Colonic mucosa (tissue), 4 donors: ENCODE data around the gene GARIN6. TPM values are rescaled to one million over a fixed set of nuclear protein-coding genes. Genes with fewer than 3 reads are reported as not detected.

ENCODE experiments used
- DNase-seq: peaks from one replicate; pipeline ENCODE4 v3.0.0-alpha.2; 2020
- H3K27ac ChIP-seq: fragments of 200-600 bp; one replicate; pipeline ENCODE4 v1.8.0; 2021
- H3K27me3 ChIP-seq: fragments of 200-600 bp; one replicate; pipeline ENCODE4 v1.8.0; 2021
- H3K36me3 ChIP-seq: fragments of 200-600 bp; one replicate; pipeline ENCODE4 v1.8.0; 2021
- H3K4me1 ChIP-seq: fragments of 200-600 bp; one replicate; pipeline ENCODE4 v1.8.0; 2021; ENCODE audit warnings: mild to moderate bottlenecking
- H3K4me3 ChIP-seq: fragments of 200-600 bp; one replicate; pipeline ENCODE4 v1.8.0; 2021
- H3K9ac ChIP-seq, 2 donors: one replicate each; pipeline ENCODE4 v1.7.0; 2013; ENCODE audit warnings: control low read depth in 2 of 2, low read depth in 2 of 2, low read length in 2 of 2
- H3K9me3 ChIP-seq: fragments of 200-600 bp; one replicate; pipeline ENCODE4 v1.8.0; 2021
- CTCF ChIP-seq: fragments of 200-600 bp; IDR thresholded peaks from one replicate; pipeline ENCODE4 v1.8.0; 2022; ENCODE audit warnings: antibody characterized with exemption, mild to moderate bottlenecking
- intact Hi-C: fragments of 100-400 bp; cut with DNase I; formaldehyde crosslinking; loops from one replicate; pipeline ENCODE4 v1.14.1; 2022
- total RNA-seq, 2 donors: library from RNA; stranded (reverse); fragmentation: NEBNext Ultra II Directional in 1 of 2; extraction: Animal tissue kit (Norgen Biotek cat#: 25700) in 1 of 2; gene quantifications; one replicate each; pipeline ENCODE4 v1.2.1, GENCODE V29; 2021
- donor health status: healthy.
- donor health status: DM: no; HTN: no; CAD: no.
- donor health status: DM: no; HTN: no; CAD: no.

GARIN6 gene
- total RNA-seq: not detected

GRCh38 chr12:99647453-99647852 lies at the start of gene GARIN6:
Gene GARIN6 (plus strand): TSS chr12:99647753. CDS start chr12:99648175, 422 bp downstream.
- Histone ChIP-seq H3K27ac (no peak within 1 kb of the TSS), H3K36me3 (no peaks in the 10 kb centered on the region), H3K9ac (no peak within 1 kb of the TSS), H3K4me1 (no peaks in the 10 kb centered on the region), H3K9me3 (no peaks in the 10 kb centered on the region), H3K27me3 (no peaks in the 10 kb centered on the region), H3K4me3 (no peak within 1 kb of the TSS)
- TF ChIP-seq CTCF: no peak
- DNase-seq: no peak
- intact Hi-C loops: no loop called here

GRCh38 chr12:99598785-99599184 lies 48.8 kb upstream of the GARIN6 start:
- Histone ChIP-seq H3K9ac (no peak overlapping the region), H3K27me3 (no peaks in the 10 kb centered on the region), H3K36me3 (no peaks in the 10 kb centered on the region), H3K4me1 (no peaks in the 10 kb centered on the region), H3K27ac (no peak overlapping the region), H3K4me3 (no peak overlapping the region), H3K9me3 (no peaks in the 10 kb centered on the region)
- intact Hi-C loops: no loop called here
- TF ChIP-seq CTCF: no peak
- no peak for DNase-seq

- no peaks in the 10 kb centered on the region for H3K4me1 ChIP-seq
- H3K27me3 ChIP-seq: no peaks in the 10 kb centered on the region
- H3K9ac ChIP-seq: no peak overlapping the region
- no peak overlapping the region for H3K4me3 ChIP-seq
- no peaks in the 10 kb centered on the region for H3K36me3 ChIP-seq
- H3K27ac ChIP-seq: no peak overlapping the region
- no peaks in the 10 kb centered on the region for H3K9me3 ChIP-seq
- intact Hi-C loops: no loop called here
- TF ChIP-seq CTCF: no peak
- DNase-seq: no peak
These were observed 47.2 kb upstream of the GARIN6 start for GRCh38 chr12:99600388-99600787.

GRCh38 chr12:99609455-99610181 lies 37.9 kb upstream of the GARIN6 start:
- Histone ChIP-seq H3K36me3 (no peaks in the 10 kb centered on the region), H3K27ac (no peak overlapping the region), H3K9ac (no peak overlapping the region), H3K27me3 (no peaks in the 10 kb centered on the region), H3K4me3 (no peak overlapping the region), H3K4me1 (no peaks in the 10 kb centered on the region), H3K9me3 (no peaks in the 10 kb centered on the region)
- TF ChIP-seq CTCF: no peak
- DNase-seq: no peak
- intact Hi-C loops: no loop called here

- Histone ChIP-seq H3K27me3 (no peaks in the 10 kb centered on the region), H3K4me3 (no peak overlapping the region), H3K4me1 (no peaks in the 10 kb centered on the region), H3K9ac (no peak overlapping the region), H3K36me3 (no peaks in the 10 kb centered on the region), H3K9me3 (no peaks in the 10 kb centered on the region), H3K27ac (no peak overlapping the region)
- TF ChIP-seq CTCF: no peak
- intact Hi-C loops: no loop called here
- DNase-seq: no peak
These were observed 36.4 kb upstream of the GARIN6 start for GRCh38 chr12:99611117-99611516.
